HepG2 (cell line): ENCODE data around the gene METTL1. TPM values are rescaled to one million over a fixed set of nuclear protein-coding genes. Genes with fewer than 3 reads are reported as not detected.

Experiments used
- ARNT2 ChIP-seq: sonication (generic); formaldehyde crosslinking; IDR thresholded peaks from 2 replicates; pipeline ENCODE4 v1.8.0; 2022; ENCODE audit warnings: mild to moderate bottlenecking, low read depth, missing genetic modification reagents, moderate library complexity
- EED ChIP-seq: sonication (generic); formaldehyde crosslinking; IDR thresholded peaks from 2 replicates; pipeline ENCODE4 v1.5.0; 2020; ENCODE audit warnings: mild to moderate bottlenecking, missing genetic modification reagents
- HNF4A ChIP-seq: sonication (generic); formaldehyde crosslinking; IDR thresholded peaks from 2 replicates; pipeline ENCODE4 v1.4.0; 2020; ENCODE audit warnings: missing genetic modification reagents
- KAT8 ChIP-seq: IDR thresholded peaks from 2 replicates; pipeline ENCODE4 v1.6.1; 2016; ENCODE audit warnings: missing genetic modification reagents, missing compliant biosample characterization
- KLF13 ChIP-seq: sonication (generic); formaldehyde crosslinking; IDR thresholded peaks from 2 replicates; pipeline ENCODE4 v1.4.0; 2020; ENCODE audit warnings: mild to moderate bottlenecking, missing genetic modification reagents
- NFYB ChIP-seq: sonication (generic); formaldehyde crosslinking; IDR thresholded peaks from 2 replicates; pipeline ENCODE4 v1.4.0; 2020; ENCODE audit warnings: missing genetic modification reagents
- RARA ChIP-seq: IDR thresholded peaks from 2 replicates; pipeline ENCODE4 v1.6.1; 2016; ENCODE audit warnings: missing genetic modification reagents, missing compliant biosample characterization
- RXRB ChIP-seq: IDR thresholded peaks from 2 replicates; pipeline ENCODE4 v1.6.1; 2016; ENCODE audit warnings: borderline replicate concordance, missing genetic modification reagents, missing compliant biosample characterization
- ZBTB42 ChIP-seq: sonication (generic); formaldehyde crosslinking; IDR thresholded peaks from 2 replicates; pipeline ENCODE4 v1.5.0; 2020; ENCODE audit warnings: mild to moderate bottlenecking, missing genetic modification reagents
- ZFP37 ChIP-seq: sonication (generic); formaldehyde crosslinking; IDR thresholded peaks from 2 replicates; pipeline ENCODE4 v1.4.0; 2020; ENCODE audit warnings: missing genetic modification reagents, borderline replicate concordance
- ZNF33A ChIP-seq: sonication (generic); formaldehyde crosslinking; IDR thresholded peaks from 2 replicates; pipeline ENCODE4 v1.5.1; 2020; ENCODE audit warnings: missing genetic modification reagents, mild to moderate bottlenecking, moderate library complexity, borderline replicate concordance
- polyA plus RNA-seq, 8 experiments: library from polyadenylated mRNA; depleted of rRNA in 3 of 8; stranded (reverse) in 7 of 8; unstranded in 1 of 8; fragments of >200 nt; fragmentation: Illumina TruSeq in 4 of 8; extraction: Trizol in 4 of 8; gene quantifications; 2 replicates each; pipeline versions ENCODE4 v1.2.1 to v1.2.3, GENCODE V29; 2011 to 2016; ENCODE audit warnings: low read depth in 4 of 8, missing spikeins in 1 of 8, mixed read lengths in 1 of 8; ENCODE audit not compliant: insufficient read depth in 1 of 8
- total RNA-seq, 5 experiments: library from RNA; depleted of rRNA; stranded (reverse); fragments of >200 nt; fragmentation: Illumina TruSeq; extraction: Trizol; gene quantifications; 2 replicates each; pipeline ENCODE4 v1.2.3, GENCODE V29; 2016; ENCODE audit warnings: low read depth in 1 of 5
- TF ChIP-seq, protein P1 (sequence below): sonication (generic); formaldehyde crosslinking; IDR thresholded peaks from 2 replicates; pipeline ENCODE4 v1.9.0; 2021; ENCODE audit warnings: missing genetic modification reagents, borderline replicate concordance
- TF ChIP-seq, protein P2 (sequence below): sonication (generic); formaldehyde crosslinking; IDR thresholded peaks from 2 replicates; pipeline ENCODE4 v1.5.0; 2020; ENCODE audit warnings: mild to moderate bottlenecking, missing genetic modification reagents
- TF ChIP-seq, protein P3 (sequence below): sonication (generic); formaldehyde crosslinking; IDR thresholded peaks from 2 replicates; pipeline ENCODE4 v1.4.0; 2020; ENCODE audit warnings: missing genetic modification reagents
- TF ChIP-seq, protein P4 (sequence below): sonication (generic); formaldehyde crosslinking; IDR thresholded peaks from 2 replicates; pipeline ENCODE4 v1.8.0; 2022; ENCODE audit warnings: mild to moderate bottlenecking, missing genetic modification reagents, borderline replicate concordance
- TF ChIP-seq, protein P5 (sequence below): sonication (generic); formaldehyde crosslinking; IDR thresholded peaks from 2 replicates; pipeline ENCODE4 v1.5.1; 2020; ENCODE audit warnings: mild to moderate bottlenecking, missing genetic modification reagents, borderline replicate concordance

METTL1 gene
- total and polyA plus RNA-seq, 2 of the 13 experiments (the other 11 are each of a cell fraction or from before 2014, with no cell fraction given) = 34.7 to 36.9 TPM

DNA sequence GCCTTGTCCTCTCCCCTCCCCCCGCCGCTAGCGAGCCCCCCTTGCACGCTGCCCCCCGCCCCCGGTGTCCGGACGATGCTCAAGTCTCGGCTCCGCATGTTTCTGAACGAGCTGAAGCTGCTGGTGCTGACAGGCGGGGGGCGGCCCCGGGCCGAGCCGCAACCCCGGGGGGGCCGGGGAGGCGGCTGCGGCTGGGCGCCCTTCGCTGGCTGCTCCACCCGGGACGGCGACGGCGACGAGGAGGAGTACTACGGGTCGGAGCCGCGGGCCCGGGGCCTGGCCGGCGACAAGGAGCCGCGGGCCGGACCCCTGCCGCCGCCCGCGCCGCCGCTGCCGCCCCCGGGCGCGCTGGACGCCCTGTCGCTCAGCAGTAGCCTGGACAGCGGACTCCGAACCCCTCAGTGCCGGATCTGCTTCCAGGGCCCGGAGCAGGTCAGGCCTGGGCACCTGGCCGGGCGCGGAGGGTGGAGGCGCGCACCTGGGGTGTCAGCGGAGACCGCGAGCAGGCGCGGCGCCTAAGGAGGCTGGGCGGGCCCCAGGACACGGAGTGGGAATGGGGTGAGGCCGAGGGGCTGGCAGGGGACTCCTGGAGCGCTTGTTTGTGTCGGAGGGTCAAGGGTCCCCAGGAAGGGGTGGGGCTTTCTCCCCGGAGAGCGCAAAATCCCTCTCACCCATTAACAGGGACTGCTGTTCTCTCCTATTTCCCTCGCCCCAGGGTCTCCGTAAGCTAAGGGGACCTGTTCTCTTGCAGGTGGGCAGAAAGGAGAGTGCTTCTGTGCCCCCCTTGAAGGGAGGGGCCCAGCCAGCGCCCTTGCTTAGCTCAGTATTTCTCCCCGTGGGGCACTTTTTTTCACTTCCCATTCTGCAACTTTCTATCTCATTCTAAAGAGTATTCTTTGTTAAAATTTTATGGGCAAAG is 16.2 kb downstream of the METTL1 start (continued):
- TF ChIP-seq ZFP37 (CRISPR knock-in tag) (no peak), RXRB (CRISPR knock-in tag) (peak; percentile 43), ZBTB42 (CRISPR knock-in tag) (peak; percentile 52; the same call in 1 of the 2 replicates), ARNT2 (CRISPR knock-in tag) (peak; percentile 73; the same call in 1 of the 2 replicates), RARA (CRISPR knock-in tag) (0 out of 2 replicates have a peak, but pooled peaks have one; percentile 25), KAT8 (CRISPR knock-in tag) (0 out of 2 replicates have a peak, but pooled peaks have one; percentile 18), HNF4A (CRISPR knock-in tag) (peak; percentile 62), NFYB (CRISPR knock-in tag) (no peak), EED (CRISPR knock-in tag) (0 out of 2 replicates have a peak, but pooled peaks have one; percentile 42), ZNF33A (CRISPR knock-in tag) (no peak), KLF13 (CRISPR knock-in tag) (0 out of 2 replicates have a peak, but pooled peaks have one; percentile 40)
- TF ChIP-seq, protein P1, sequence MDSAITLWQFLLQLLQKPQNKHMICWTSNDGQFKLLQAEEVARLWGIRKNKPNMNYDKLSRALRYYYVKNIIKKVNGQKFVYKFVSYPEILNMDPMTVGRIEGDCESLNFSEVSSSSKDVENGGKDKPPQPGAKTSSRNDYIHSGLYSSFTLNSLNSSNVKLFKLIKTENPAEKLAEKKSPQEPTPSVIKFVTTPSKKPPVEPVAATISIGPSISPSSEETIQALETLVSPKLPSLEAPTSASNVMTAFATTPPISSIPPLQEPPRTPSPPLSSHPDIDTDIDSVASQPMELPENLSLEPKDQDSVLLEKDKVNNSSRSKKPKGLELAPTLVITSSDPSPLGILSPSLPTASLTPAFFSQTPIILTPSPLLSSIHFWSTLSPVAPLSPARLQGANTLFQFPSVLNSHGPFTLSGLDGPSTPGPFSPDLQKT (CRISPR knock-in tag) = no peak
- TF ChIP-seq, protein P2, sequence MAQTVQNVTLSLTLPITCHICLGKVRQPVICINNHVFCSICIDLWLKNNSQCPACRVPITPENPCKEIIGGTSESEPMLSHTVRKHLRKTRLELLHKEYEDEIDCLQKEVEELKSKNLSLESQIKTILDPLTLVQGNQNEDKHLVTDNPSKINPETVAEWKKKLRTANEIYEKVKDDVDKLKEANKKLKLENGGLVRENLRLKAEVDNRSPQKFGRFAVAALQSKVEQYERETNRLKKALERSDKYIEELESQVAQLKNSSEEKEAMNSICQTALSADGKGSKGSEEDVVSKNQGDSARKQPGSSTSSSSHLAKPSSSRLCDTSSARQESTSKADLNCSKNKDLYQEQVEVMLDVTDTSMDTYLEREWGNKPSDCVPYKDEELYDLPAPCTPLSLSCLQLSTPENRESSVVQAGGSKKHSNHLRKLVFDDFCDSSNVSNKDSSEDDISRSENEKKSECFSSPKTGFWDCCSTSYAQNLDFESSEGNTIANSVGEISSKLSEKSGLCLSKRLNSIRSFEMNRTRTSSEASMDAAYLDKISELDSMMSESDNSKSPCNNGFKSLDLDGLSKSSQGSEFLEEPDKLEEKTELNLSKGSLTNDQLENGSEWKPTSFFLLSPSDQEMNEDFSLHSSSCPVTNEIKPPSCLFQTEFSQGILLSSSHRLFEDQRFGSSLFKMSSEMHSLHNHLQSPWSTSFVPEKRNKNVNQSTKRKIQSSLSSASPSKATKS (CRISPR knock-in tag) = no peak
- TF ChIP-seq, protein P3, sequence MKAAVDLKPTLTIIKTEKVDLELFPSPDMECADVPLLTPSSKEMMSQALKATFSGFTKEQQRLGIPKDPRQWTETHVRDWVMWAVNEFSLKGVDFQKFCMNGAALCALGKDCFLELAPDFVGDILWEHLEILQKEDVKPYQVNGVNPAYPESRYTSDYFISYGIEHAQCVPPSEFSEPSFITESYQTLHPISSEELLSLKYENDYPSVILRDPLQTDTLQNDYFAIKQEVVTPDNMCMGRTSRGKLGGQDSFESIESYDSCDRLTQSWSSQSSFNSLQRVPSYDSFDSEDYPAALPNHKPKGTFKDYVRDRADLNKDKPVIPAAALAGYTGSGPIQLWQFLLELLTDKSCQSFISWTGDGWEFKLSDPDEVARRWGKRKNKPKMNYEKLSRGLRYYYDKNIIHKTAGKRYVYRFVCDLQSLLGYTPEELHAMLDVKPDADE (CRISPR knock-in tag) = 0 out of 2 replicates have a peak, but pooled peaks have one; percentile 40
- TF ChIP-seq, protein P4, sequence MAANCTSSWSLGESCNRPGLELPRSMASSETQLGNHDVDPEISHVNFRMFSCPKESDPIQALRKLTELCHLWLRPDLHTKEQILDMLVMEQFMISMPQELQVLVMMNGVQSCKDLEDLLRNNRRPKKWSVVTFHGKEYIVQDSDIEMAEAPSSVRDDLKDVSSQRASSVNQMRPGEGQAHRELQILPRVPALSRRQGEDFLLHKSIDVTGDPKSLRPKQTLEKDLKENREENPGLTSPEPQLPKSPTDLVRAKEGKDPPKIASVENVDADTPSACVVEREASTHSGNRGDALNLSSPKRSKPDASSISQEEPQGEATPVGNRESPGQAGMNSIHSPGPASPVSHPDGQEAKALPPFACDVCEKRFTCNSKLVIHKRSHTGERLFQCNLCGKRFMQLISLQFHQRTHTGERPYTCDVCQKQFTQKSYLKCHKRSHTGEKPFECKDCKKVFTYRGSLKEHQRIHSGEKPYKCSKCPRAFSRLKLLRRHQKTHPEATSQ (CRISPR knock-in tag) = no peak
- TF ChIP-seq, protein P5, sequence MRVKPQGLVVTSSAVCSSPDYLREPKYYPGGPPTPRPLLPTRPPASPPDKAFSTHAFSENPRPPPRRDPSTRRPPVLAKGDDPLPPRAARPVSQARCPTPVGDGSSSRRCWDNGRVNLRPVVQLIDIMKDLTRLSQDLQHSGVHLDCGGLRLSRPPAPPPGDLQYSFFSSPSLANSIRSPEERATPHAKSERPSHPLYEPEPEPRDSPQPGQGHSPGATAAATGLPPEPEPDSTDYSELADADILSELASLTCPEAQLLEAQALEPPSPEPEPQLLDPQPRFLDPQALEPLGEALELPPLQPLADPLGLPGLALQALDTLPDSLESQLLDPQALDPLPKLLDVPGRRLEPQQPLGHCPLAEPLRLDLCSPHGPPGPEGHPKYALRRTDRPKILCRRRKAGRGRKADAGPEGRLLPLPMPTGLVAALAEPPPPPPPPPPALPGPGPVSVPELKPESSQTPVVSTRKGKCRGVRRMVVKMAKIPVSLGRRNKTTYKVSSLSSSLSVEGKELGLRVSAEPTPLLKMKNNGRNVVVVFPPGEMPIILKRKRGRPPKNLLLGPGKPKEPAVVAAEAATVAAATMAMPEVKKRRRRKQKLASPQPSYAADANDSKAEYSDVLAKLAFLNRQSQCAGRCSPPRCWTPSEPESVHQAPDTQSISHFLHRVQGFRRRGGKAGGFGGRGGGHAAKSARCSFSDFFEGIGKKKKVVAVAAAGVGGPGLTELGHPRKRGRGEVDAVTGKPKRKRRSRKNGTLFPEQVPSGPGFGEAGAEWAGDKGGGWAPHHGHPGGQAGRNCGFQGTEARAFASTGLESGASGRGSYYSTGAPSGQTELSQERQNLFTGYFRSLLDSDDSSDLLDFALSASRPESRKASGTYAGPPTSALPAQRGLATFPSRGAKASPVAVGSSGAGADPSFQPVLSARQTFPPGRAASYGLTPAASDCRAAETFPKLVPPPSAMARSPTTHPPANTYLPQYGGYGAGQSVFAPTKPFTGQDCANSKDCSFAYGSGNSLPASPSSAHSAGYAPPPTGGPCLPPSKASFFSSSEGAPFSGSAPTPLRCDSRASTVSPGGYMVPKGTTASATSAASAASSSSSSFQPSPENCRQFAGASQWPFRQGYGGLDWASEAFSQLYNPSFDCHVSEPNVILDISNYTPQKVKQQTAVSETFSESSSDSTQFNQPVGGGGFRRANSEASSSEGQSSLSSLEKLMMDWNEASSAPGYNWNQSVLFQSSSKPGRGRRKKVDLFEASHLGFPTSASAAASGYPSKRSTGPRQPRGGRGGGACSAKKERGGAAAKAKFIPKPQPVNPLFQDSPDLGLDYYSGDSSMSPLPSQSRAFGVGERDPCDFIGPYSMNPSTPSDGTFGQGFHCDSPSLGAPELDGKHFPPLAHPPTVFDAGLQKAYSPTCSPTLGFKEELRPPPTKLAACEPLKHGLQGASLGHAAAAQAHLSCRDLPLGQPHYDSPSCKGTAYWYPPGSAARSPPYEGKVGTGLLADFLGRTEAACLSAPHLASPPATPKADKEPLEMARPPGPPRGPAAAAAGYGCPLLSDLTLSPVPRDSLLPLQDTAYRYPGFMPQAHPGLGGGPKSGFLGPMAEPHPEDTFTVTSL = no peak
